GM12873 (cell line): ENCODE results near the gene ZBTB46.

Experiments
- TF ChIP-seq, protein P1 (sequence below): IDR thresholded peaks from 2 replicates; pipeline ENCODE4 v1.5.1; 2012; ENCODE audit warnings: low read depth, mild to moderate bottlenecking, moderate library complexity, low read length, control low read depth; ENCODE audit not compliant: insufficient read depth; ENCODE audit errors: missing control alignments

ZBTB46 gene

DNA sequence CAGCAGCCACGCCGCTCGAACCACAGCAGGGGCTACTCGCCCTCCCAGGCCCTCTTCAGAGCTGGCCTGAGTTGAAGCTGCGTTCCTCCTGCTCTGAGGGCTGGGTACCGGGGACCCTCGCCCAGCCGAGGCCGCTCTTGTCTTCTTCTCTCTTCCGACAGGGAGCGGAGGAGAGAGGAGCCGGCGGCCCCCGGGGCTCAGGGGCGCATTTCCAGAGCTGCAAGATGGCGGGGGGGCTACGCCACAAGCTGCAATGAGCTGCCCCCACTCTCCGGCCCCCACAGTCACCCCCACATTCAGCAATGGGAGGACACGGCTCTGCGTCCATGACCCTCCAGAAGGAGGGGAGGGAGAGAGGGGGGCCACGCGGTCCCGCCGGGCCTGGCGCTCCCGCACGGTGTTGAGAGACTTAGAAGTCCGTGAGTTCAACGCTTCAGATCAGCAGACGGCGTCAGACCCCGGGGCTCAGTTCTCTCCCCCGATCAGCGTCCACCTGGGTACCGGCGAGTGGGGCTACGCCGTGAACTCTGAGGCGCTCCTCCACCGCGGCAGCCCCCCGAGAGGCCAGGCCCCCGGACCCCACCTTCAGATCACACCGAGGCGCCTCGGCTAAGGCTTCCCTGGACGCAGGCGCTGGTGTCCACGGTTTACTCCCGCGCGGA, 59.9 kb downstream of the ZBTB46 start:
- TF ChIP-seq, protein P1, sequence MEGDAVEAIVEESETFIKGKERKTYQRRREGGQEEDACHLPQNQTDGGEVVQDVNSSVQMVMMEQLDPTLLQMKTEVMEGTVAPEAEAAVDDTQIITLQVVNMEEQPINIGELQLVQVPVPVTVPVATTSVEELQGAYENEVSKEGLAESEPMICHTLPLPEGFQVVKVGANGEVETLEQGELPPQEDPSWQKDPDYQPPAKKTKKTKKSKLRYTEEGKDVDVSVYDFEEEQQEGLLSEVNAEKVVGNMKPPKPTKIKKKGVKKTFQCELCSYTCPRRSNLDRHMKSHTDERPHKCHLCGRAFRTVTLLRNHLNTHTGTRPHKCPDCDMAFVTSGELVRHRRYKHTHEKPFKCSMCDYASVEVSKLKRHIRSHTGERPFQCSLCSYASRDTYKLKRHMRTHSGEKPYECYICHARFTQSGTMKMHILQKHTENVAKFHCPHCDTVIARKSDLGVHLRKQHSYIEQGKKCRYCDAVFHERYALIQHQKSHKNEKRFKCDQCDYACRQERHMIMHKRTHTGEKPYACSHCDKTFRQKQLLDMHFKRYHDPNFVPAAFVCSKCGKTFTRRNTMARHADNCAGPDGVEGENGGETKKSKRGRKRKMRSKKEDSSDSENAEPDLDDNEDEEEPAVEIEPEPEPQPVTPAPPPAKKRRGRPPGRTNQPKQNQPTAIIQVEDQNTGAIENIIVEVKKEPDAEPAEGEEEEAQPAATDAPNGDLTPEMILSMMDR = no peak

DNA sequence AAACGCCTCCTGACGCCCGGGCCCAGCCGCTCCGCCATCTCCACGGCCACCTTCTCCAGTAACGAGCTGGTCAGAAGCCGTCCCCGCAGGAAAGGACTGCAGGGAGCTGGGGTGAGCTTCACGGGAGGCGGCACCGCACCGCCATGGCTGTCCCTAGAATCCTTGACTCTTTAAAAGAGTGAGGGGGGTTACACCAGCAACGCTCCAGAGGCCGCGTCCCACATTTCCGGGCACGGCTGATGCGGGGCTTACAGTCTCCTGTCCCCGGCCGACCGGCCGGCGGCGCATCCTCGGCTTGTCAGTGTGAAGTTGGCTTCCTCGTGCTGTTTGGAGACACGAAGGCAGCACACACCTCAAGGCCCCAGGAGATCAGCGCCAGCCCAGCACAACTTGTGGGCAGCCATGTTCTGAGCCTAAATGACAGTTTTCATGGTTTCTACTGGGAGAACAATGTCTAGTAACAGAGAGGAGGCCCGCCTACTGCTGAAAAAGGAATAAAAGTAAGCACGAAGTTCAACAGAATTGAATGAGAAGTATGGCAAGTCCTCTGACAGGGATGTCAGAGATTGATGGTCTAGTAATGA, 61.1 kb downstream of the ZBTB46 start:
- TF ChIP-seq, protein P1 = no peak

DNA sequence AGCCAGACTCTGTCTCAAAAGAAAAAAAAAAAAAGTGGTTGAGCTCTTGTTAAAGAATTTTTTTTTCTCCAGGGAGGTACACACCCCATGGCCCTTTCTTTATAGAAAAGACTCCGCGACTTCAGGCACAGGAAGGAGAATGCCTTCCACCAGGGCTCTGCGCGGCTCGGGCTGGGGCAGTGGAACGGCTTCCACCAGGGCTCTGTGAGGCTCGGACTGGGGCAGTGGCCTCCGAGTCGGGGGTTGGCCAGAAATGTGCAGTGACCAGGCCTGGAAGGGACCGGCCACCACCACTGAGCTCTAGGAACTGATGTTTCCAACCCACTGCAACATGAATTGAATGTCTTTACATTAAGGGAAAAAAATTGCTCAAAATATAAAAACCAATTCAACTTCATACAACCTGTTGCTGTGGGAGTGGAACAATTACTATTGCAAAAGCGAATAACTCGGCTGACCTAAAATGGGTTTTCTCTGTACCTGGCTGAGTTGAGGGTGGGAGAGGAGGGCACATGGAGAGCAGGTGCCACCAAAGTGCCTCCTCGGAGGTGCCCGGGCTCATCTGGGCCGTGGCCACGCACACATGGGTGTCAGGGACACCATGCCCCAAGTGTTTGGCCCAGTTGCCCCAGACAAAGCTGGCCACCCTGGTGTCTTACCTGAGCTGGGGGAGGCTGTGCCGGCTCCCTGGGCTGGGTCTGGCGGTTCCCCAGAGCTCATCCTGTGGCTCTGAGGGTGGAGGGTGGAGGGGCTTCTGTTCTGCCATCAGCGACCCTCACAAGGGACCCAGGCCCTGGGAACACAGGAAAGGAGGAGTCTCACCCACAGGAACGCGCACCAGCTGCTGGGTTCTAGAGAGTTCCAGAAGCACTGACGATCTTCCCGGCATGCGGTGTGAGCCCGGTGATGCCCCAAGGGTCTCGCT, 62.2 kb downstream of the ZBTB46 start:
- TF ChIP-seq, protein P1 = no peak

DNA sequence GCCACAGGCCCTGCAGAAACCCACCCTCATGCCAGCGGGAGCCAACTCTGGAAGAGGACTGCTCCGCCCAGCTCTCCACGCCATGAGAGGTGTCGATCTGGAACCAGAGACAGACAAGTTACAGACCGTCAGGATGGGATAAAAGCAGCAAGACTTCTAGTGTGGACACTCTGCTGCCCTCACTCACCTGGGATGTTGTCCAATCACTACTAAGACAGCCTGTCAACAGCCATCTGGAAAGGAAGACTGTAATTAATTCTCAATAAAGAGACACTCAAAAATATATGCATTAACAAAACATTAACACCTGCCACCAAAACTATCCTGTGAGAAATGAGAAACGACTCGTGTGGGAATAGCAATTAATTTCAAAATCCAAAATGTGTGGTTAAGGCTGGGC, 63.2 kb downstream of the ZBTB46 start:
- TF ChIP-seq, protein P1 = no peak

DNA sequence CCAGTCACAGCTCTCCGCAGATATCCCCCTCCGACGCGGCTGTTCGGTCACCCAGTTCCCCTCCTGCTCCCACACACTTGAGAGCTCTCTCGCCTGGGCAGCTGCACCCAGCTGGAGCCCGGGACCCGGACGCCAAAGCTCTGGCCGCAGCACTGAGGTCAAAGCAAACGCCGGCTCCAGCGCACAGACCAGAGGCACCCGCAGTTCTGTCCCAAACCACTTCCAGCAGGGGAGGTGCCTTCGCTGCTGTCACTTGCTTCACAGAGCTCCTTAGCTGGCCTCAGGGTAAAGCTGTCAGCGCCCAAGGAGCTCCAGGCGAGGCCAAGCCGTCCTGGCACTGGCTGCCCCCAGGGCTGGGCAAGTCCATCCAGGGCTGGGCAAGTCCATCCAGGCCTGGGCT, 63.6 kb downstream of the ZBTB46 start:
- TF ChIP-seq, protein P1 = no peak

DNA sequence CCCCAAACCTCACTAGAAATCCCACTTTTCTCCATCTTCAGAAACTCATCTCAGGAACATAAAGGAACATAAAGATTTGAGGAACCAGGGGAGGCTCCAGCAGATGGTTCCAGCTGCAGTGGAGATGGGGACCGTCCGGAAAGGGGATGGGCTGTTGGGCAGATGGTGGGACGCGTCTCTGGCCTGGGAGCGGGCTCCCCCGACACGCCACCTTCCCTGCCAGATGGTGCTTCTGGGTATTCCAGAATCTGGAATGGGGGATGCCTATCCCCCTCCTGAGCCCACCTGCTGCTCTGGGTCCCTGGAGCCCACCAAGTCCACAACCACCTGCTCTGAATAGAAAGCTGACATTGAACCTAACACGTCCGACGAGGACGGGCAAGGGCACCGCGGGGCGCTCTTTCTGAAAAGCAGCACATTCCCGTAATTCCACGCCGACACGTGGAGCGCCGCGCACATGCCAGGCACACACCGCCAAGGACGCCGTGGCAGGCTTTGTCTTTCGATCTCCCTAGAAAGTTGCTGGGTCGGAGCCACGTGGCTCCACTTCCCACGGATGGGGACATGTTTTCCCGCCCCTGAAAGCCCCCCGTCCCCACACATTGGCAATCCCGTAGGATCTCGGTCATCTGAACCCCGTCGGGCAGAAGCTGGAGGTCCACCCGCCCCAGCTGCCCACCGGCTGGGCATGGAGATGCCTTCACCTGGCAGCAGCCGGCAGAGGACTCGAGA, 64.2 kb downstream of the ZBTB46 start:
- TF ChIP-seq, protein P1 = no peak
